Endodermal cell (in vitro differentiated cells): Measurements from ENCODE around the gene ELN. TPM values are rescaled to one million over a fixed set of nuclear protein-coding genes. Genes with fewer than 3 reads are reported as not detected.
A peak's percentile ranks its signal among the peaks of the same experiment; 100 is the strongest.

ENCODE experiments used
- DNase-seq: peaks from one replicate; pipeline ENCODE4 v3.0.0-alpha.2; 2017
- H3K27ac ChIP-seq: 2 replicates; pipeline ENCODE4 v1.5.1; 2013; ENCODE audit warnings: mild to moderate bottlenecking, low read depth, low read length, moderate library complexity
- H3K27me3 ChIP-seq: 2 replicates; pipeline ENCODE4 v1.6.1; 2013; ENCODE audit warnings: mild to moderate bottlenecking, low read length, moderate library complexity; ENCODE audit not compliant: insufficient read depth, control insufficient read depth, poor library complexity, severe bottlenecking
- H3K36me3 ChIP-seq: 2 replicates; pipeline ENCODE4 v1.7.0; 2013; ENCODE audit warnings: mild to moderate bottlenecking, low read length, moderate library complexity; ENCODE audit not compliant: control insufficient read depth, insufficient read depth
- H3K4me1 ChIP-seq: one replicate; pipeline ENCODE4 v1.7.0; 2013; ENCODE audit warnings: low read length; ENCODE audit not compliant: control insufficient read depth, insufficient read depth
- H3K4me3 ChIP-seq: 2 replicates; pipeline ENCODE4 v1.5.1; 2013; ENCODE audit warnings: mild to moderate bottlenecking, low read length, moderate library complexity
- H3K9ac ChIP-seq: 2 replicates; pipeline ENCODE4 v1.6.1; 2013; ENCODE audit warnings: mild to moderate bottlenecking, low read length, moderate library complexity; ENCODE audit not compliant: poor library complexity, severe bottlenecking; ENCODE audit errors: extremely low read depth
- H3K9me3 ChIP-seq: 2 replicates; pipeline ENCODE4 v1.6.1; 2013; ENCODE audit warnings: mild to moderate bottlenecking, low read length, moderate library complexity; ENCODE audit not compliant: control insufficient read depth
- H3K27ac Mint-ChIP-seq: 2 replicates; pipeline ENCODE4 v1.8.0; 2020; ENCODE audit warnings: mixed read lengths
- H3K27me3 Mint-ChIP-seq: 2 replicates; pipeline ENCODE4 v1.8.0; 2021; ENCODE audit warnings: mild to moderate bottlenecking, mixed read lengths; ENCODE audit not compliant: insufficient read depth
- H3K36me3 Mint-ChIP-seq: 2 replicates; pipeline ENCODE4 v1.8.0; 2020; ENCODE audit warnings: low read depth, mixed read lengths
- H3K4me1 Mint-ChIP-seq: 2 replicates; pipeline ENCODE4 v1.8.0; 2020; ENCODE audit warnings: mixed read lengths
- H3K4me3 Mint-ChIP-seq: 2 replicates; pipeline ENCODE4 v1.8.0; 2020; ENCODE audit warnings: mild to moderate bottlenecking, moderate library complexity, mixed read lengths
- H3K9me3 Mint-ChIP-seq: 2 replicates; pipeline ENCODE4 v1.8.0; 2020; ENCODE audit warnings: mild to moderate bottlenecking, mixed read lengths
- CTCF ChIP-seq: fragments of 200-600 bp; sonication (generic); conservative IDR thresholded peaks from 2 replicates; pipeline ENCODE4 v1.5.0; 2021; ENCODE audit warnings: antibody characterized with exemption, mild to moderate bottlenecking
- WGBS, 2 experiments: methylation state at CpG; one replicate each; pipeline versions ENCODE4 v1.1.5 to v1.1.7; 2013; ENCODE audit warnings: missing lambda C conversion rate in 2 of 2, mixed read lengths in 1 of 2; ENCODE audit not compliant: insufficient coverage in 1 of 2, insufficient read length in 1 of 2; 5-methylcytosine and 5-hydroxymethylcytosine counted together
- total RNA-seq, 2 donors: library from RNA; stranded (reverse); fragmentation: NEBNext Ultra II Directional in 1 of 2; extraction: Animal tissue kit (Norgen Biotek cat#: 25700) in 1 of 2; gene quantifications; 2 replicates in 1 of 2; 3 replicates in 1 of 2; pipeline ENCODE4 v1.2.1, GENCODE V29; 2021

ELN gene
- total RNA-seq, 2 donors from 2014 or later, result 0.70 to 1.6 TPM

GRCh38 chr7:74101061-74101681, 73.2 kb downstream of the ELN start:
- peak overlapping the region; percentile 16 for H3K27ac ChIP-seq
- no peaks in the 10 kb centered on the region for H3K27me3 ChIP-seq
- H3K36me3 ChIP-seq, result peaks cover 65% of the 10 kb centered on the region
- no peaks in the 10 kb centered on the region for H3K4me1 ChIP-seq
- H3K4me3 ChIP-seq, result no peak overlapping the region
- H3K27ac Mint-ChIP-seq, result no peak overlapping the region
- no peaks in the 10 kb centered on the region for H3K4me1 Mint-ChIP-seq
- H3K9me3 ChIP-seq, result peaks cover 14% of the 10 kb centered on the region
- H3K9me3 Mint-ChIP-seq, result peaks cover 9% of the 10 kb centered on the region
- TF ChIP-seq CTCF, result no peak
- no peaks in the 10 kb centered on the region for H3K27me3 Mint-ChIP-seq
- no peak for DNase-seq
- no peak overlapping the region for H3K4me3 Mint-ChIP-seq
- WGBS, 2 experiments, result 93 to 95% methylated on average over 8 of the region's 8 CpGs
- H3K9ac ChIP-seq, result no peak overlapping the region
- peaks cover 71% of the 10 kb centered on the region for H3K36me3 Mint-ChIP-seq

- H3K27me3 Mint-ChIP-seq, result no peaks in the 10 kb centered on the region
- H3K9me3 Mint-ChIP-seq, result no peaks in the 10 kb centered on the region
- H3K27ac Mint-ChIP-seq, result no peak overlapping the region
- no peak overlapping the region for H3K4me3 Mint-ChIP-seq
- H3K36me3 ChIP-seq, result peaks cover 55% of the 10 kb centered on the region
- H3K4me1 ChIP-seq, result no peaks in the 10 kb centered on the region
- H3K9ac ChIP-seq, result no peak overlapping the region
- H3K27ac ChIP-seq, result no peak overlapping the region
- peaks cover 69% of the 10 kb centered on the region for H3K36me3 Mint-ChIP-seq
- H3K9me3 ChIP-seq, result no peaks in the 10 kb centered on the region
- no peak overlapping the region for H3K4me3 ChIP-seq
- no peaks in the 10 kb centered on the region for H3K27me3 ChIP-seq
- no peak for TF ChIP-seq CTCF
- H3K4me1 Mint-ChIP-seq, result no peaks in the 10 kb centered on the region
- 97% methylated on average over 6 of the region's 6 CpGs for WGBS, 2 experiments
- no peak for DNase-seq
These were observed 75.3 kb downstream of the ELN start for GRCh38 chr7:74103219-74103772.

GRCh38 chr7:74104702-74105101, 76.7 kb downstream of the ELN start:
- H3K27me3 Mint-ChIP-seq, result no peaks in the 10 kb centered on the region
- no peaks in the 10 kb centered on the region for H3K9me3 Mint-ChIP-seq
- Histone ChIP-seq H3K36me3 (peaks cover 57% of the 10 kb centered on the region), H3K9me3 (no peaks in the 10 kb centered on the region), H3K27ac (no peak overlapping the region), H3K4me1 (no peaks in the 10 kb centered on the region), H3K4me3 (no peak overlapping the region), H3K27me3 (no peaks in the 10 kb centered on the region), H3K9ac (no peak overlapping the region)
- no peaks in the 10 kb centered on the region for H3K4me1 Mint-ChIP-seq
- DNase-seq, result no peak
- TF ChIP-seq CTCF, result no peak
- H3K4me3 Mint-ChIP-seq, result no peak overlapping the region
- WGBS, 2 experiments, result 88 to 95% methylated on average over 6 to 8 of the region's 8 CpGs
- no peak overlapping the region for H3K27ac Mint-ChIP-seq
- H3K36me3 Mint-ChIP-seq, result peaks cover 62% of the 10 kb centered on the region
